ENCODE data around the gene POLL. TPM values are rescaled to one million over a fixed set of nuclear protein-coding genes. Genes with fewer than 3 reads are reported as not detected.
A peak's percentile ranks its signal among the peaks of the same experiment; 100 is the strongest.
"Not testable (repeated sequence)": the region's sequence is repeated elsewhere in the genome, so short reads cannot be mapped to it uniquely, and the experiment has no call there.

The POLL gene
- 21.5 TPM for polyA plus RNA-seq (2013, experiment 1 of 2; ENCODE audit: insufficient read length)
- polyA plus RNA-seq (2013, experiment 2 of 2; ENCODE audit: insufficient read length) = 20.7 TPM

GRCh38 chr10:101587725-101588653 lies at the start of gene POLL, which contains the start of gene DPCD:
TSS of gene POLL (minus strand) at chr10:101588257. CDS start at chr10:101587360, 897 bp downstream.
TSS of gene DPCD (plus strand) at chr10:101588321. CDS start at chr10:101588337, 16 bp downstream.
- DNase-seq = peak; percentile 95

- DNase-seq = not testable (repeated sequence)
Observed at GRCh38 chr10:101633510-101633909, 45.5 kb upstream of the POLL start.

- DNase-seq = no peak
Observed at GRCh38 chr10:101631821-101632475, 43.9 kb upstream of the POLL start.

- DNase-seq = no peak
Observed at GRCh38 chr10:101630633-101630920, 42.5 kb upstream of the POLL start.

GRCh38 chr10:101629837-101630632 lies 42.0 kb upstream of the POLL start:
- DNase-seq = no peak

GRCh38 chr10:101625821-101626412 lies 37.9 kb upstream of the POLL start:
- no peak for DNase-seq

- DNase-seq = no peak
Observed at GRCh38 chr10:101624526-101625102, 36.6 kb upstream of the POLL start.

- DNase-seq = no peak
Observed at GRCh38 chr10:101623528-101623927, 35.5 kb upstream of the POLL start.

GRCh38 chr10:101619983-101620382 lies 31.9 kb upstream of the POLL start:
- DNase-seq = no peak

- no peak for DNase-seq
Observed at GRCh38 chr10:101618871-101619270, 30.8 kb upstream of the POLL start.

GRCh38 chr10:101617824-101618568 lies 29.9 kb upstream of the POLL start:
- no peak for DNase-seq

- no peak for DNase-seq
Observed at GRCh38 chr10:101617102-101617823, 29.2 kb upstream of the POLL start.

- DNase-seq = no peak
Observed at GRCh38 chr10:101616415-101617101, 28.5 kb upstream of the POLL start.

GRCh38 chr10:101615525-101616116 lies 27.6 kb upstream of the POLL start:
- DNase-seq = no peak

- no peak for DNase-seq
Observed at GRCh38 chr10:101614663-101615524, 26.8 kb upstream of the POLL start.

GRCh38 chr10:101613646-101614045 lies 25.6 kb upstream of the POLL start:
- DNase-seq = no peak

- DNase-seq = no peak
Observed at GRCh38 chr10:101612872-101613271, 24.8 kb upstream of the POLL start.

- DNase-seq = no peak
Observed at GRCh38 chr10:101612086-101612485, 24.0 kb upstream of the POLL start.
